HG02973 (cell line): ENCODE measurements around the gene MBD5.

Source experiments
- ATAC-seq: cut with Tn5 transposase; IDR thresholded peaks from one replicate; pipeline ENCODE4 v1.9.1; 2021; ENCODE audit warnings: moderate library complexity; ENCODE audit not compliant: unreplicated experiment

MBD5 gene

DNA sequence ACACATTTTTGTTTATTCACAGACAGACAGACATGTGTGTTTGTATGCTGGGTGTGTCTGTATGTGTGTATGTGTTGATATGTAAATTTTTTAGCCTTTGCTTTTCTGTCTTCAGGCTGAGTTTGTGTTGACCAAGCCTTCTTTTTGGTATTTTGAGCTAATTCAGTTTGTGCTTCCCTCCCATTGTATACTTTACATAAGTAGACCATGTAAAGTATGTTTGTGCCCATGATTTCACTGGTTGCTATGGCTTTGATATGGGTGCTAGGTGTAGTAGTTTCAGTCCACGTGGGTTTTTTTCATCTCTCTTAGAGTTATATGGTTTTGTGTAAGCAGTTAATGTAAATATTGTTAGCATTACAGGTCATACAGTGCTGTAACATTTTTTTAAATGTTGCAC lies 494.2 kb downstream of the MBD5 start:
- no peak for ATAC-seq

GRCh38 chr2:148515976-148516375 lies 495.1 kb downstream of the MBD5 start:
- ATAC-seq = no peak

- no peak for ATAC-seq
Measured at GRCh38 chr2:148517296-148517695, 496.4 kb downstream of the MBD5 start.

DNA sequence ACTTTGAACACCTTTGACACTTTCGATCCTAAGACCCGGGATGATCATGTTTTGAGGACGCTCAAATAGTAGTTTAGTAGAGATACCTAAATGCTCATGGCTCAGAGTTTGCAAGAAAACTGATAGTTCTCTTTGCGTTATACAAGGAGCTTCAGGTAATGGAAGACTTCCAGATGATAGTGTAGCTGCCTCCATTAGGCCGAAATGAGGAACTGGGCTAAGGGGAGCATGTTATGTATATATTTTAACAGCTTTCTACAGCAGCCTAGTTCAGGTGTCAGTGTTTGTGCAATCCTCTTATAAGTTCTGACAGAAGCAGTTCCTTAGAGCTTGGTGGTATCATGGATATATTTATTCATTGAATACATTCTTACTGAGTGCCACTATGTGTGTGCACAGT lies 496.9 kb downstream of the MBD5 start:
- ATAC-seq = no peak

DNA sequence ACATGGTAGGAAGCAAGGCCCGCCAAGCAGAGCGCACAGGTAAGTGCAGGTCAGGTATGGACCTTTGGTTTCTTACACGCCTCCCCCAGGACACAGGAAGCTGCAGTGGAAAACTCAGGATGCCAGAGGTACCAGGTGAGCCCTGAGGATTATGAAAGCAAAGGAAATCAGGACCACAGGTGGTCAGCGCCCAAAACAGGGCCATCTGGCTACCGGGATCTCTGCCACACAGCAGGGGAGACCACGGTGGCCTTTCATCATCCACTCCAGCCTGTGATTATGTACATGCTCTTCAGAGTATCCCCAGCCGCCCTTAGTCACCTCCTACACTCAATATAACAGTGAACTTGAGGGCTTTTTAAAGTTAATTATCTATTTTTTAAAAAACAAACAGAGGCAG lies 498.1 kb downstream of the MBD5 start:
- ATAC-seq = no peak

GRCh38 chr2:148521181-148521580 lies 500.3 kb downstream of the MBD5 start:
- ATAC-seq = no peak

DNA sequence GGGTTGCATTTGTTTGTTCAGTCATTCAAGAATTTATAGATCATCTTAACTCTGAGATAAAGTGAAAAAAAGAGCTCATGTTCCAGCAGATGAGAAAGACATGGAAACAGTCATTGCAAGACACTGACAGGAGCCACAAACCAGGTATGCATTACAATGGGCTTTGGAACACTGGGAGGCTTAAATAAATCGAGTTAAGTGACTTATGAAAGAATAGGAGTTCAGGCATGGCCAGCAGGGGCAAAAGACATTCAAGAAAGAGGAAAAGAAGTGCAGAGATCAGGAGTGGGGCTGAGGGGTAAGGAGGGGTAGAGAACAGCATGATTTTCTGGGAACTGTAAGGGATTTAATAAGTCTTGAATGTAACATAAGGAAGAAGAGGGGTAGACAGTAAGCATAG lies 502.4 kb downstream of the MBD5 start:
- no peak for ATAC-seq

- no peak for ATAC-seq
Measured at GRCh38 chr2:148524519-148524919, 503.6 kb downstream of the MBD5 start.

- ATAC-seq = no peak
Measured at GRCh38 chr2:148525130-148525529, 504.2 kb downstream of the MBD5 start.

- no peak for ATAC-seq
Measured at GRCh38 chr2:148526509-148527346, 505.8 kb downstream of the MBD5 start.

GRCh38 chr2:148527488-148528340 lies 506.8 kb downstream of the MBD5 start:
- no peak for ATAC-seq

- ATAC-seq = no peak
Measured at GRCh38 chr2:148528356-148529064, 507.6 kb downstream of the MBD5 start.

DNA sequence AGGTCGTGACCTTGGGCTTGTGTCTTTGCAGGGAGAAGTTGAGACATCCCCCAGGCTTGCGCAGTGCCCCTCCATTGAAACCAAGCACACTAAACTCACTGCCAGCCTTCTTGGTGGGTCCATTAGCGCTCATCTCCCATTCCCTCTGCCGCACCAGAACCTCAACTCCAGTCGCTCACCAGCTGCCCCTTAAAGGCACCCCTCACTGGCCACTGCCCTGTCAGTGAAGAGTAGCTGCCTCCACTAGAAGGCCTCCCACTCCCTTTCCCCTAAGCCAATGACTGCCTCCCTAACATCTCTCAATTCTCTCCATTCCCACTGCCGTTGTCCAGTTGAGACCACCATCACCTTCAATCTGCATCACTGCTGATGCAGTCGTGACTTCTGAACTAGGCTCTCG lies 508.9 kb downstream of the MBD5 start:
- no peak for ATAC-seq

DNA sequence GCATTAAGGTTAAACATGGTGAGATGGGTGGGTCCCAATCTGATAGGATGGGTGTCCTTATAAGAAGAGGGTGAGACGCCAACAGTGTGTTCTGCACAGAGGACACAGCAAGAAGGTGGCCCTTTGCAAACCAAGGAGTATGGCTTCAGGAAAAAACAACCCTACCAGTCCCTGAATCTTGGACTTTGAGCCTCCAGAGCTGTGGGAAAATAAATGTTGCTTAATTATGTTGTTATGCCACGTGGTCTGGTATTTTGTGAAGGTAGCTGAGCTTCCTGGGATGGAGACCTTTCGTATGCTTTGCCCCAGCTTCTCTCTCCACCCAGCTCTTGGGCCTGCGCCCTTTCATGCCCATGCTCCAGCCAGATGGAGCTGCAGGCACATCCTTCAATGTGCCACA lies 509.5 kb downstream of the MBD5 start:
- no peak for ATAC-seq

- ATAC-seq = no peak
Measured at GRCh38 chr2:148531235-148531634, 510.3 kb downstream of the MBD5 start.

- no peak for ATAC-seq
Measured at GRCh38 chr2:148531669-148532428, 511.0 kb downstream of the MBD5 start.

GRCh38 chr2:148533004-148533403 lies 512.1 kb downstream of the MBD5 start:
- ATAC-seq = no peak

DNA sequence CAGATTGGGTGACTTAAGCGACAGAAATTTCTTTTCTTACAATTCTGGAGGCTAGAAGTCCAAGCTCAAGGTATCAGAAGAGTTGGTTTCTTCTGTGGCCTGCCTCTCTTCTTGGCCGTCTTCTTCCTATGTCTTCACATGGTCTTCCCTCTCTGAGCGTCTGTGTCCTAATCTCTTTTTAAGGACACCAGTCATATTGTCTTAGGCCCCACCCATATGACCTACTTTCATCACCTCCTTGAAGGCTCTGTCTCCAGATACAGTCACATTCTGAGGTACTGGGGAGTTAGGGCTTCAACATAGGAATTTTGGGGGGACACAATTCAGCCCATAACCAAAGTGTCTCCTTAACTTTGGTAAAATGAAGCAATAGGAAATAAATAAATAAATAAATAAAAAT lies 512.8 kb downstream of the MBD5 start:
- no peak for ATAC-seq

- no peak for ATAC-seq
Measured at GRCh38 chr2:148534416-148535204, 513.7 kb downstream of the MBD5 start.

DNA sequence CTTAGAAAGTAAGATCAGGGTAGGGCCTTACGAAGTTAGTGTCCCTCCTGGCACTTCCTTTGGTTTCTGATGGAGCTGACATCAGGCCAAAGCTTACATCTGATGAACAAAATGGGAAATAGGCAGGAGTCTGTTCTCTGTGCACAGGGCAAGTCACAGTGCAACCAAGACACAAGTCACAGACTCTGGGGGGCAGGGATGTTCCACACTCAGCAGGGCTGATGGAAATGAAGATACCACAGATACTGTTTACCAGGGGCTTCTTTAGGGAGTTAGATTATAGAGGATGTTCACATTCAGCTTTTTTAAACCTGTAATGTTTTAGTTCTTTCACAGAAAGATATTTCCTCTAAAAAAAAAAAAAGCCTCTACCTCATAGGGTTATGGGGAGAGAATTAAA lies 517.5 kb downstream of the MBD5 start:
- ATAC-seq = no peak
